Measurements from ENCODE around the gene GUCY1A2.
A peak's percentile ranks its signal among the peaks of the same experiment; 100 is the strongest.

Gene GUCY1A2

GRCh38 chr11:106961518-106961917 lies 56.8 kb downstream of the GUCY1A2 start:
- no peak for DNase-seq (ENCODE audit: low read depth)
- TF ChIP-seq, protein P1, sequence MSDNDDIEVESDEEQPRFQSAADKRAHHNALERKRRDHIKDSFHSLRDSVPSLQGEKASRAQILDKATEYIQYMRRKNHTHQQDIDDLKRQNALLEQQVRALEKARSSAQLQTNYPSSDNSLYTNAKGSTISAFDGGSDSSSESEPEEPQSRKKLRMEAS (IDR thresholded peaks at IDR 0.05; ENCODE audit: low read depth, low read length) = no peak
- no peak overlapping the region for H3K4me3 ChIP-seq (ENCODE audit: low read depth, low read length)

- no peak for DNase-seq (ENCODE audit: low read depth)
- TF ChIP-seq, protein P1 (IDR thresholded peaks at IDR 0.05; ENCODE audit: low read depth, low read length) = no peak
- TF ChIP-seq CTCF (IDR thresholded peaks at IDR 0.05; ENCODE audit: low read depth, low read length) (no peak), MYC (IDR thresholded peaks at IDR 0.05; ENCODE audit: low read depth, low read length) (no peak), POLR2A (IDR thresholded peaks at IDR 0.05; ENCODE audit: extremely low read depth, insufficient read length) (no peak)
- no peak overlapping the region for H3K4me3 ChIP-seq (ENCODE audit: low read depth, low read length)
Measured at GRCh38 chr11:106961048-106961447, 57.2 kb downstream of the GUCY1A2 start.

- no peak for DNase-seq (ENCODE audit: low read depth)
- TF ChIP-seq POLR2A (IDR thresholded peaks at IDR 0.05; ENCODE audit: extremely low read depth, insufficient read length) (no peak), MYC (IDR thresholded peaks at IDR 0.05; ENCODE audit: low read depth, low read length) (no peak), CTCF (IDR thresholded peaks at IDR 0.05; ENCODE audit: low read depth, low read length) (no peak)
- TF ChIP-seq, protein P1 (IDR thresholded peaks at IDR 0.05; ENCODE audit: low read depth, low read length) = no peak
Measured at GRCh38 chr11:106959800-106960199, 58.5 kb downstream of the GUCY1A2 start.

GRCh38 chr11:106959386-106959785 lies 58.9 kb downstream of the GUCY1A2 start:
- no peak for TF ChIP-seq MYC (IDR thresholded peaks at IDR 0.05; ENCODE audit: low read depth, low read length)
- TF ChIP-seq, protein P1 (IDR thresholded peaks at IDR 0.05; ENCODE audit: low read depth, low read length) = no peak
- TF ChIP-seq POLR2A (IDR thresholded peaks at IDR 0.05; ENCODE audit: extremely low read depth, insufficient read length) = no peak
- TF ChIP-seq CTCF (IDR thresholded peaks at IDR 0.05; ENCODE audit: low read depth, low read length) = no peak
- H3K4me3 ChIP-seq (ENCODE audit: low read depth, low read length) = no peak overlapping the region
- no peak for DNase-seq (ENCODE audit: low read depth)

More at GRCh38 chr11:106959800-106960199, 58.5 kb downstream of the GUCY1A2 start:
- H3K4me3 ChIP-seq (ENCODE audit: low read depth, low read length) = no peak overlapping the region

DNA sequence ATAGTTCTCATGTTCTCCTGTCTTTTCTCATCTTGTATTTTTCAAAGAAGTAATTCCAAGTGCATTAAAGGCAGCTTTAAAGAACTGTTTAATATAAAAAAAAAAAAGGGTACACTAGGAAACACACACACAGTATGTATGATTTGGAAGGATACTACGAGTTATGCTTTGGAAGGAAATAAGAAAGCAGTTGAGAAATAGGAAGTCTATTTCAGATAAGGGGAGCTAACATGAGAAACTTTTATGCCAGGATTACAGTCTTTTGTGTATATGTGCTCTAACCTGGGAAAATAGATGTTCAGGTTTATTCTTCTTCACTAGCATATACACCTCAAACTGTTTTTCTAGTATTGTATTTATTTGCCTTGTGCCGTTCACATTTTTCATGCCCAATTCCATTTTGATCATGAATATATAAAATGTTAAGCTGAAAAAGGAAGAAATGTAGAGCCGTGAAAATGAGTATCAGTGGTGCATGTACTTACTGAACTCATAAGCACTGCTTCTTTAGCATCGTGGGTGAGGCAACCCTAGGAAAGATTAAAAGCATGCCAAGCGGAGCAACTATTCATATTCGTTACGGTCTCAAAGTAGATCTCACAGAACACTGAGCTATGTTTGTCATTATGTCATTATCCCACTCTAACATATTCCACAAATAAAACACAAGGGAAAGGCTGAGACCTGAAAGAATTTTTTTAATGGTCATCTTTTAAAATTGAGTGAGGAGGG lies 59.6 kb downstream of the GUCY1A2 start:
- TF ChIP-seq POLR2A (IDR thresholded peaks at IDR 0.05; ENCODE audit: extremely low read depth, insufficient read length) (no peak), CTCF (IDR thresholded peaks at IDR 0.05; ENCODE audit: low read depth, low read length) (no peak), MYC (IDR thresholded peaks at IDR 0.05; ENCODE audit: low read depth, low read length) (no peak)
- TF ChIP-seq, protein P1 (IDR thresholded peaks at IDR 0.05; ENCODE audit: low read depth, low read length) = no peak
- no peak for DNase-seq (ENCODE audit: low read depth)
- H3K4me3 ChIP-seq (ENCODE audit: low read depth, low read length) = no peak overlapping the region

DNA sequence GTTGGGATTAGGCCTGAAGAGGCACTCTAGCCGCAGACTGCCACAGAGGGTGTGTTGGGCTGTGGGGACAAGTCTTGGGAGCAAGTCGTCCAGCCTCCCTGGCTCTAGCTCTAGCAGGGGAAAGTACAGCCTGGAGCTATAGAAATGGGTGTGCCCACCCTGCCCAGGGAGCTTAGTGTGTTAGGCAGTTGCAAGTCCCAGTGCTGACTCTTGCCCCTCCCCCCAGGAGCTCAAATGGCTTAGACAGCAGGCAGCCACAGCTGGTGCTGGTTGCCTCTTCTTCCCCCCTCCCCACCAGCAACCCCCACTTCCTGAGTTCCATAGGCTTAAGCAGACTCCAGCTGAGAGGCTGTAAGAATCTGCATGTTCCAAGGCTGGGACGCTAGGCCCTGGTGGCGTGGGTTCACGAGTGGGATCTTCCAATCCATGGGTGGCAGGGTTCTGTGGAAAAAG lies 61.2 kb downstream of the GUCY1A2 start:
- no peak overlapping the region for H3K4me3 ChIP-seq (ENCODE audit: low read depth, low read length)
- DNase-seq (ENCODE audit: low read depth) = peak; percentile 3
- no peak for TF ChIP-seq CTCF (IDR thresholded peaks at IDR 0.05; ENCODE audit: low read depth, low read length)
